GM19023 (cell line): ENCODE measurements around the gene INO80.
"Not testable (repeated sequence)": the region's sequence is repeated elsewhere in the genome, so short reads cannot be mapped to it uniquely, and the experiment has no call there.

Experiments
- ATAC-seq: cut with Tn5 transposase; IDR thresholded peaks from one replicate; pipeline ENCODE4 v1.9.1; 2021; ENCODE audit warnings: mild to moderate bottlenecking, moderate library complexity; ENCODE audit not compliant: unreplicated experiment

The INO80 gene

GRCh38 chr15:40969363-40969762 is 146.7 kb downstream of the INO80 start:
- ATAC-seq = no peak

GRCh38 chr15:40968290-40969085 is 147.6 kb downstream of the INO80 start:
- no peak for ATAC-seq

GRCh38 chr15:40964634-40965033 is 151.4 kb downstream of the INO80 start:
- ATAC-seq = no peak

GRCh38 chr15:40964006-40964405 is 152.1 kb downstream of the INO80 start:
- no peak for ATAC-seq

- ATAC-seq = no peak
These were observed 152.9 kb downstream of the INO80 start for GRCh38 chr15:40963201-40963600.

- ATAC-seq = not testable (repeated sequence)
These were observed 153.8 kb downstream of the INO80 start for GRCh38 chr15:40962317-40962716.

- ATAC-seq = not testable (repeated sequence)
These were observed 154.3 kb downstream of the INO80 start for GRCh38 chr15:40961740-40962139.

- ATAC-seq = no peak
These were observed 155.2 kb downstream of the INO80 start for GRCh38 chr15:40960925-40961324.

GRCh38 chr15:40960151-40960885 is 155.8 kb downstream of the INO80 start:
- ATAC-seq = no peak

- ATAC-seq = no peak
These were observed 156.5 kb downstream of the INO80 start for GRCh38 chr15:40959331-40960141.

- no peak for ATAC-seq
These were observed 157.4 kb downstream of the INO80 start for GRCh38 chr15:40958723-40959122.

- ATAC-seq = no peak
These were observed 157.9 kb downstream of the INO80 start for GRCh38 chr15:40958146-40958545.

GRCh38 chr15:40957581-40958051 is 158.5 kb downstream of the INO80 start:
- ATAC-seq = no peak

- no peak for ATAC-seq
These were observed 159.0 kb downstream of the INO80 start for GRCh38 chr15:40957041-40957555.

- ATAC-seq = no peak
These were observed 159.5 kb downstream of the INO80 start for GRCh38 chr15:40956541-40956982.

GRCh38 chr15:40955930-40956540 is 160.0 kb downstream of the INO80 start:
- no peak for ATAC-seq

- no peak for ATAC-seq
These were observed 160.8 kb downstream of the INO80 start for GRCh38 chr15:40955141-40955903.

- not testable (repeated sequence) for ATAC-seq
These were observed 161.8 kb downstream of the INO80 start for GRCh38 chr15:40954158-40954848.

GRCh38 chr15:40953713-40954074 is 162.4 kb downstream of the INO80 start:
- ATAC-seq = peak; percentile 8
